GM18505 (cell line): ENCODE data around the gene TATDN3.

Source experiments
- ATAC-seq: cut with Tn5 transposase; IDR thresholded peaks from one replicate; pipeline ENCODE4 v1.9.1; 2021; ENCODE audit not compliant: unreplicated experiment
- POLR2A ChIP-seq: IDR thresholded peaks from 4 replicates; pipeline ENCODE4 v1.6.1; 2011; ENCODE audit warnings: borderline replicate concordance; ENCODE audit not compliant: insufficient read depth, insufficient read length; ENCODE audit errors: extremely low read depth

The TATDN3 gene

DNA sequence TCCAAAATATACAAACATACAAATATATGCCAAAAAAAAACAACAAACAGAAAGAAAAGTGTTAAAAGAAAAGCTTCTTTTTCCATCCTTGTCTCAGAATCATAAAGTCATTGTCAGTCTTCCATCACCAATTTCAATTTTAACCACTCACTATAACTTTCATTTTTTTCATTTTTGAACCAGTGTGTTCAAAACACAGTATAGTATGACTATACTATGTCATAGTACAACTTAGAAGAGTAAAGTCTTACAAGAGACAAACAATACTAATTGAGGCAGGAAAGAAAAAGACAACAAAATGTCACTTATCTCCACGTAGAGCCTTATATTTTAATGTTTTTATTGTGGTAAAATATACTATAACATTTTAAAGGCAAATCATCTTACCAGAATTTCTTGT, 7.7 kb upstream of the TATDN3 start:
- ATAC-seq, result no peak
- no peak for TF ChIP-seq POLR2A

DNA sequence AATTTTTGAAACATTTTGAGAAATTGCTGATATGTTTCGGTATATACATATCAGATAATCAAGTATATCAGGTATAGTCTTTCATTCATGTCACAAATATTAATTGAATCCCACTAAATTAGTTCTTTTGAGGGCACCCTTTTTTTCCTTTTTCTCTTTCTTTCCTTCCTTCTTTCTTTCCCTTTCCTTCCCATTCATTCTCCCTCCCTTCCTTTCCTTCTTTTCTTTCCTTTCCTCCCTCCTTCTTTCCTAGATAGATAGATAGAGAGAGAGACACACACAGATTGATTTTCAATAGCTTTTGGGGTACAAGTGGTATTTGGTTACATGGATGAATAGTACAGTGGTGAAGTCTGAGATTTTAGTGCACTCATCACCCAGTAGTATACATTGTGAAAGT, 5.8 kb upstream of the TATDN3 start:
- no peak for ATAC-seq
- TF ChIP-seq POLR2A, result no peak

DNA sequence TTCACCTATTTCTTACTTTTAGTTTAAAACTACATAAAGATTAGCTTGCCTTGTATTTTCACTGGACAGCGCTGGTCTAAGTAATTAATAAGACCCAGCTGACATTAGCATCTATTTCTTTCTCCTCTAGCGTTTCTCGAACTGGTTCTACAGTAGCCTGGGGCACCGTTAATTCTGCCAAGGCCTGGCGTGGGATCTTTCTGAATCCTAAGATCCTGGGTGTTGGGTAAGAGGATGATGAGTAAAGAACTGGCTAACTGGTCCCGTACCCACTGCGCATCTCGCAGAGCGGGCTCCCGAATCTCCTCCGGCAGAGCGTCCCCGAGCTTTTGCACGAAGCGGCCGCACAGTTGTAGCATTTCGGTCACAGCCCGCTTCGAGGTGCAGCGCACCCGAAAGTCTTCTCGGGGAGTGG, 426 bp upstream of the TATDN3 start:
- TF ChIP-seq POLR2A, result no peak
- ATAC-seq, result peak; percentile 34

DNA sequence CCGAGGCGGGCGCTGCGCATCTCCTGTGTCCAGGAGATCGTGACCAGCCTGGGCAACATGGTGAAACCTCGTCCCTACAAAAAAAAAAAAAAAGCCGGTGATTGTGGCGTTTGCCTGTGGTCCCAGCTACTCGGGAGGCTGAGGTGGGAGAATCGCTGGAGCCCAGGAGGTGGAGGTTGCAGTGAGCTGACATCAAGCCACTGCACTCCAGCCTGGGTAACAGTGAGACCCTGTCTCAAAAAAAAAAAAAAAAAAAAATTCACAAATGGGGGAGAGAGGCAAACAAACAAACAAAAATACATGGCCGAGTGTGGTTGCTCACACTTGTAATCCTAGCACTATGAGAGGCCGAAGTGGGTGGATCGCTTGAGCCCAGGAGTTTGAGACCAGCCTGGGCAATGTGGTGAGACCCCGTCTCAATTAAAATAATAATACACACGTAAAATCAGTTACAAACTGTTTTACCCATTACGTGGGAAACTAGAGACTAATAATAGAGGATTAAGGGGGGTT, 758 bp downstream of the TATDN3 start:
- no peak for ATAC-seq
- no peak for TF ChIP-seq POLR2A

DNA sequence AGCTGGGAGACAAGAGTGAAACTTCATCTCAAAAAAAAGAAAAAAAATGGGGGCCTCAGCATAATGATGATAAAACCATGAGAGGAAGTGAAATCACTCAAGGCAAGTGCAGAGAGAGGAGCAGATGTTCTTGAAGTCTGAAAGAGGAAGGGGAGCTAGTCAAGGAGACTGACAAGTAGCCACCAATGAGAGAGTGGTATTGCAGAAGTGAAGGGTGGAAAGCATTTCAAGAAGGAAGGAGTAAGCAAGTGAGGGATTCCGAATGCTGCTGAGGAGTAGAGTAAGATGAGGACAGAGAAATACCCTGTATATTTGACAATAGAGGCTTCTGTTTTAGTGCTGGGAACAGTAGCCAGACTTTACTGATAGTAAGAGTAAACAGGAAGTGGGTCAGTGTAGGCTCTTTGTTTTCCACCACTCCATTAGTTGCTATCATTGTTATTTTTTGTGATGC, 2.9 kb downstream of the TATDN3 start:
- no peak for TF ChIP-seq POLR2A
- ATAC-seq, result peak; percentile 80

DNA sequence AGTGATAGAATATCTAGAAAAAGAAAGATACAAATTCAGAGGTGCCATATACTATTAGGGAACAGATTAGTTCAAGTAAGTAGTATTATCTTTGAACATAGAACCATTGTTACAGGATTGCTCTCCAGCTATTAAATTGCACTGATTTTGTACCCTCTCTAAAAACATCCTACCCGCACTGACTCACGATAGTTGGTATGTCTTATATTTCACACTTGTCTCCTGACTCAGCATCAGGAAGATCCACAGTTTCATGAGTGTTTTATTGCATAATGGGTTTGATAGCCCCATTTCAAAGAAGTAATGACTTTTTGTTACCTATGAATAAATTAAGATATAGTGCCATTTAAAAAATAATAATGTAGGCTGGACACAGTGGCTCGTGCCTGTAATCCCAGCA, 6.0 kb downstream of the TATDN3 start:
- ATAC-seq, result no peak
- TF ChIP-seq POLR2A, result no peak

DNA sequence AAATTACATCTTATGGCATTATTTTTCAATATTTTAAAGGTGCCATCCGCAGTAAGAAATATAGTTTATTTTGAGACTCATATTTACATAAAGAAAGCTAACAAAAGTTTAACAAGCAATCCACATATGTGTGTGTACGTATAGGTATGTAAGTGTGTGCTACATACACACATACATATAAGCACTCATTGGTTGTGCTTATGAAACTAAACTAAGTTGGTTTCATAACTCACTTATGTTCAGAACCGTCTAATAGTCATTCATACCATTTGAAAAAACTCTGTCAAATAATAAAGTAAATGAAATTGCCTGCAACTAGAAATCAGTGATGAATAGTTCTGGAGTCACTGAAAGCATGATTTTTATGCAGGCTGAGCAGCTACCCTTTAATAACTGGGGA, 14.1 kb downstream of the TATDN3 start:
- TF ChIP-seq POLR2A, result no peak
- no peak for ATAC-seq

DNA sequence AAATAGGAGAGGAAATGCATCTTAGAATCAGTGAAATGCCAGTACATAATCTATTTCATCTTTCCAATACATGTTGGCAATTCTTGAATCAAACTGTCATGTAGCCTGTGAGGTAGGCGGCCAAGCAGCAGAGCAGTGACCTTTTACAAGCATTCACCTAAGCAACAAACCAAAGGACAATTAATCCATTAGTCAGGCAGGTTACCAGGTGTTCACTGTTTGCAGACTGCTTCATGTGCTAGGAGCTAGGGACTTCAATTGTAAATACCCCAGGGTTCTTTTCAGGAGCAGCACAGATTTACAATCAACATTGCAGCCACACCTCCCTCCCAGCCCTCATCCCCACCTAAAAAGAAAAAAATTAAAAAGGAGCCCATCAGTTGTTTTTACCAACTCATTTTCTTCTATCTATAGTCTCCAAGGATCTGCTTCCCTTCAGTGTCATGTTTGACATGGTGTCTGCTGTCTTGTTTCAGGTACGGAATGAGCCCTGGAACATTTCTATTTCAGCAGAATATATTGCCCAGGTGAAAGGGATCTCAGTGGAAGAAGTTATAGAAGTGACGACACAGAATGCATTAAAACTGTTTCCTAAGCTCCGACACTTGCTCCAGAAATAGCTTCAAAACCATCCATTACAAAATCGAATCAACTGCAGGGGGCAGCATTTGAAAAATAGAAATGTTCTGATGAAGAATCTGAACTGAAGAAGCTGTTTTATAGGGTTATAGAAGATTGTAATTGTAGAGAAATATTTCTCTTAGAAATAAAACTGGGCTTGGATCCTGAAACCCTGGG, 23.0 kb downstream of the TATDN3 start:
- no peak for ATAC-seq
- no peak for TF ChIP-seq POLR2A

DNA sequence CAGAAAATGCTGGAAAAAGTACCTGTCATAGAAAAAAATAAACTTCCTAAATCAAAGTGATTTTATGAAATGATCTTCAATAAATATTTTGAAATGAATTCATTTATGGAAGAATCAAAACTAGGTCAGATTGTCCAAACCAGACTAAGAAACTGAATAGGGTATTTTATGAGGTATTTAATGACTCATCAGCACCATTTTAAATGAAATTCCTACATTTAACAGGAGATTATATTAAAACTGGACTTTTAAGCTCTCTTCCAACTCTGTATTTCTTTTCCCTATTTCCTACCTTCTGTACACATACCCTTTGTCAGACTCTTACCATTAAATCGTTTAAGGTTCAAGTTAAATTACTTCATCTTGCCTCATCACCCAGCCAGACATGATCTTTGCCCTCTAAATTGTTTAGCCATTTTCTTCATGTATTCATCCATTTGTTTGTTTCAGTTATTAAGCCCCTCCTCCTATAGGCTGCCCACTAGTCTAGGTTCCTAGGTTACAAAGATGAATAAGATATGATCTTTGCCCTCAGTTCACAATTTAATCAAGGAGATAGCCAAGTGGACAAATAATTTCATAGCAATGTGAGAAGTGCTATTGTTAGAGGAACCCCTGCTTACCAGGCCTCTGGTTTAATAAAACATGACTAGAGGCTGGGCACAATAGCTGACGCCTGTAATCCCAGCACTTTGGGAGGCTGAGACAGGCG, 25.0 kb downstream of the TATDN3 start:
- no peak for TF ChIP-seq POLR2A
- ATAC-seq, result no peak

DNA sequence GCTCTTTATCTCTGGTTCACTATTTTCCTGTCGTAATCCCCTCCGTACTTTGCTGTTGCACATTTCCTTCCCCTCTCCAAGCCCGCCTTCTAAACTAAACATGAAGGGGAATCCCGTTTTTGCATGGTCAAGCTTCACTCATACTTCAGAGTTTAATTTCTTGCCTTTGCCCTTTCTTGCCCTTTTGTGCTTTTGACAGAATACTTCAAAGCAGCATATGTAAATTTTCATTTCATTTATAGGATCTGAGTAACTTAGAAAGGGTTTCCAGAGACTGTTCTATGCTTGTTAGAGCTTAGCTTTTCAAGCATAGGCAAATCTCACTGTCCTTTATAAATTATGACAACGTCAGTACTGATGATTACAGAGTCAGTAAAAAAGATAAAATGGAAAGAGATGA, 28.0 kb downstream of the TATDN3 start:
- TF ChIP-seq POLR2A, result no peak
- peak; percentile 47 for ATAC-seq

DNA sequence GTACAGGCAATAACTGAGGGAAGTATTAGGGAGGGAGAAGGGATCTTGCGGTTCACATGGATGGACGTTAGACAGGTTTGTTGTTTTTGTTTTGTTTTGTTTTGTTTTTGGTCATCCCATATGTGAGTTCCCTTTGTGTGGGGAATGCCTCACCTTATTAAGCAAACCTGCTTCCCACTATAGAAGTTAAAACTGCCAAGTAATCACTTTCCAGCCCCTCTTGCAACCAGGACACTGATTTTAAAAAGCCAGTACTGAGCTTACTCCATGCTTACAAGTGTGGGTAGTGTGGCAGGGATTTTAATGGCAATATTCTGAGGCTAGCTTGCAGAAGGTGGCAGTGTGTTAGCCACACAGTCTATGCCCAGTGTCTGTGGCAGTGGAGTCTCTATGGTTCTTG, 29.3 kb downstream of the TATDN3 start:
- ATAC-seq, result no peak
- TF ChIP-seq POLR2A, result no peak

DNA sequence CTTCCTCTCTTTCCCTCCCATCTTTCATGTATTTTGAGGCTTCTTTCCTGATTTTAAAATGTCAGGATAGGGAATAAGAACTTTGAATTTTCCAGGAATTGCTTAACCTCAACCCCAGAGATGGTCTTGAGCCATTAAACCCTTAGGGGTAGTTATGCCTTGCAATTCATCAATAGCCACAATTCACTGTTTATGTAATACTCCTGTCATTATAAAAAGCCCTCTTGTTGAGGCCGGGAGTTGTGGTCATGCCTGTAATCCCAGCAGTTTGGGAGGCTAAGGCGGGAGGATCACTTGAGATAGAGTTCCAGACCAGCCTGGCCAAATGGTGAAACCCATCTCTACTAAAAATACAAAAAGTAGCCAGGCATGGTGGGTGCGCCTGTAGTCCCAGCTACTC, 31.3 kb downstream of the TATDN3 start:
- ATAC-seq, result no peak
- no peak for TF ChIP-seq POLR2A

DNA sequence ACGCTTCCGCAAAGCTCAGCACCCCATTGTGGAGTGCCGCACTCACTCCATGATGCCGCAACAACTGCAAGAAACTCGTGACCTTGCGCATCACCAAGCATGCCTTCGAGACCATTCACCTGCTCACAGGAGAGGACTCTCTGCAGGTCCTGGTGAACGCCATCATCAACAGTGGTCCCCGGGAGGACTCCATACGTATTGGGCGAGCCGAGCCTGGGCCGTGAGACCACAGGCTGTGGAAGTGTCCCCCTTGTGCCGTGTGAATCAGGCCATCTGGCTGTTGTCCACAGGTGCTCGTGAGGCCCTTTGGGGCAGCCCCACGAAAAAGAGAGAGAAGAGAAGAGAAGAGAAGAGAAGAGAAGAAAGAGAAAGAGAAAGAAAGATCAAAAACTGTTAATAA, 32.5 kb downstream of the TATDN3 start:
- no peak for TF ChIP-seq POLR2A
- ATAC-seq, result no peak
